ENCODE data around the gene FLT3LG. TPM values are rescaled to one million over a fixed set of nuclear protein-coding genes. Genes with fewer than 3 reads are reported as not detected.

Gene FLT3LG
- total RNA-seq, 4 donors from 2014 or later: 2.8 to 6.0 (median 4.4) TPM

DNA sequence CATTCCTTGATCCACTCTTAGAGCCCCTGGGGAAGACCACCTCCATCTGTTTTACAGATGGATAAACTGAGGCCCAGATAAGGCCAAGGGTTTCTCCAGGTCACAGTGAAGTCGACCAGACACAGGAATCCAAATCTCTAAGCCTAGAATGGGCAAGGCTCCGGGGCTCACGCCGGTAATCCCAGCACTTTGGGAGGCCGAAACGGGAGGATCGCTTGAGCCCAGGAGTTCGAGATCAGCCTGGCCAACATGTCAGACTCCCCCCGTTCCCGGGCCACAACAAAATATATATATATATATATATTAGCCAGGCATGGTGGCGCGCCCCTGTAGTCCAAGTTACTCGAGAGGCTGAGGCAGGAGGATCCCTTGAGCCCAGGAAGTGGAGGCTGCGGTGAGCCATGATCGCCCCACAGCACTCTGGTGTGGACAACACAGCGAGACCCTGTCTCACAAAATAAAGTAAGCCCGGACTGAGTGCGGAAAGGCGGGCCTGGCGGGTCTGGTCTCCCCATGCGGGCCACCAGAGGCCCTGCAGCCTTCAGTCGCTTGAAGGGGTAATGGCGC lies 12.8 kb downstream of the FLT3LG start:
- no peak for DNase-seq (ENCODE audit: low spot score in 2 of 2)
- TF ChIP-seq, protein P1, sequence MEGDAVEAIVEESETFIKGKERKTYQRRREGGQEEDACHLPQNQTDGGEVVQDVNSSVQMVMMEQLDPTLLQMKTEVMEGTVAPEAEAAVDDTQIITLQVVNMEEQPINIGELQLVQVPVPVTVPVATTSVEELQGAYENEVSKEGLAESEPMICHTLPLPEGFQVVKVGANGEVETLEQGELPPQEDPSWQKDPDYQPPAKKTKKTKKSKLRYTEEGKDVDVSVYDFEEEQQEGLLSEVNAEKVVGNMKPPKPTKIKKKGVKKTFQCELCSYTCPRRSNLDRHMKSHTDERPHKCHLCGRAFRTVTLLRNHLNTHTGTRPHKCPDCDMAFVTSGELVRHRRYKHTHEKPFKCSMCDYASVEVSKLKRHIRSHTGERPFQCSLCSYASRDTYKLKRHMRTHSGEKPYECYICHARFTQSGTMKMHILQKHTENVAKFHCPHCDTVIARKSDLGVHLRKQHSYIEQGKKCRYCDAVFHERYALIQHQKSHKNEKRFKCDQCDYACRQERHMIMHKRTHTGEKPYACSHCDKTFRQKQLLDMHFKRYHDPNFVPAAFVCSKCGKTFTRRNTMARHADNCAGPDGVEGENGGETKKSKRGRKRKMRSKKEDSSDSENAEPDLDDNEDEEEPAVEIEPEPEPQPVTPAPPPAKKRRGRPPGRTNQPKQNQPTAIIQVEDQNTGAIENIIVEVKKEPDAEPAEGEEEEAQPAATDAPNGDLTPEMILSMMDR (IDR thresholded peaks at IDR 0.05): no peak
- no peak for TF ChIP-seq POLR2A (IDR thresholded peaks at IDR 0.05)
- no peak overlapping the region for H3K4me3 ChIP-seq (ENCODE audit: low read depth, poor library complexity, severe bottlenecking)
- WGBS, 2 donors: 62 to 63% methylated on average over 23 of the region's 23 CpGs
- intact Hi-C loops (cut with DNase I; ENCODE audit: low total_unique reads): no loop called here

DNA sequence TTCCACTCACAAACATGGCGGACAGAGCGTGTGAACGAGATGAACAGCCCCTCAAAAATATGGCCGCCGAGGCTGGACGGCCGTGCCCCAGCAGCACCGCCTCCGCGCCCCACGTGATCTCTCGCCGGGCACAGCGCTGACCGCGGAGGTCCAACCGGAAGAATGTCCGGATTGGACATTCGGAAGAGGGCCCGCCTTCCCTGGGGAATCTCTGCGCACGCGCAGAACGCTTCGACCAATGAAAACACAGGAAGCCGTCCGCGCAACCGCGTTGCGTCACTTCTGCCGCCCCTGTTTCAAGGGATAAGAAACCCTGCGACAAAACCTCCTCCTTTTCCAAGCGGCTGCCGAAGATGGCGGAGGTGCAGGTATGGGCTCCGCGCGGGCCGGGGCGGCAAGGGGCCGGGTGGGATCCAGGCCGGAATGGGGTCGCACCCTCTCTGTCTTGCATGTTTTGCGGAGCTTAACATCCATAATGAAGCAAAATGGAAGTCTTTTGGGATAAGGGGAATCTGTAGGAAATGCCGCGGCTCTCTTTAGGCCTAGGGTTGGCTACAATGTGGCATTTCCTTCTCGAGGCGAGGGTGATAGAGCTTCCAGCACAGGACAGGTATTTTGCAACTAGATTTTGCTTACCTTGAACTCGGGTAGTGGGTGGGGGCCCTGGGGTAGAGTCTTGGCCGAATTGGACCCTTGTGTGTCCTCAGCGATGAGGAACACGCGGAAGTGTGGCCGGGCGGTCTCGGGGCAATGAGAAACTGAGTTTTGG lies 13.4 kb downstream of the FLT3LG start, which contains the start of gene RPL13A:
RPL13A (plus strand) TSS at position 332 of the 769 bp plus-strand sequence; CDS start at position 354, 22 bp downstream.
- intact Hi-C loops (cut with DNase I; ENCODE audit: low total_unique reads): no loop called here
- WGBS, 2 donors: 0 to 1% methylated on average over 35 to 55 of the region's 57 CpGs
- peak within 1 kb of the TSS; percentile 97 for H3K4me3 ChIP-seq (ENCODE audit: low read depth, poor library complexity, severe bottlenecking)
- peak; percentile 99 to 100 for DNase-seq (ENCODE audit: low spot score in 2 of 2)
- TF ChIP-seq, protein P1 (IDR thresholded peaks at IDR 0.05): no peak
- peak in 1 of 2 donors; percentile 97 for TF ChIP-seq POLR2A (IDR thresholded peaks at IDR 0.05)

DNA sequence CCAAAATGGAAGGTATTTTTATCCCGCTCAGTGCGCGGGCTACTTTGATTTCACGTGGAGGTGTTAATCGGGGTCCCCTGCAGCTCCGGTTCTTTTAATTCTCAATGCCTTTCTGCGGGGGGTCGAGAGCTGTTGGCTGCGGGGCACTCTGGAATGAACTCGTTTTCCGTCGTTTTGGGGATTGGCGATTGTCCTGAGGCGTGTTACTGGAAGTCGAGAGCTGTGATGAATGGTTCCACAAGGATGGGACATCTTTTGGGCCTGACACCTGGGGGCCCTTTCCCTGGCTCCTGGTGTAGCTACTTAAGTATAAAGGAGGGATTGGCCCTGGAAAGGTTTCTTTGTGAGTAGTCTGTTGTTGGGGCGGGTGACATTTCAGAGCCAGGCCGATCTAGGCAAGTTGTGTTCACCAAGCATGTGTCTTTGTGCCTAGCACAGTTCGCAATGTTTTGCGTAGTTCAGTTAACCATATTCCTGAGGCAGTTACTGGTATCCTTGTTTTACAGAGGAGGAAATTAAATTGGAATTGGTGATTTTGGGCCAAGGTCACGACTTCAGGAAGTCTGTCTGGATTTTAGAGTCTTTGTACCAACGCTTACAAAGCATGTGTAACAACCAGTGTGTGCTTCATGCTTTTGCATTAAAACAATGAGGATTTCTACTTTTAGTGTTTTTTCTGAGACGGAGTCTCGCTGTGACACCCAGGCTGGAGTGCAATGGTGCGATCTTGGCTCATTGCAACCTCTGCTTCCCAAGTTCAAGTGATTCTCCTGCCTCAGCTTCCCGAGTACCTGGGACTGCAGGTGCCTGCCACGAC lies 14.2 kb downstream of the FLT3LG start:
- no peak for TF ChIP-seq POLR2A (IDR thresholded peaks at IDR 0.05)
- TF ChIP-seq, protein P1 (IDR thresholded peaks at IDR 0.05): no peak
- 1 to 2% methylated on average over 26 of the region's 26 CpGs for WGBS, 2 donors
- DNase-seq (ENCODE audit: low spot score in 2 of 2): no peak
- intact Hi-C loops (cut with DNase I; ENCODE audit: low total_unique reads): no loop called here
- H3K4me3 ChIP-seq (ENCODE audit: low read depth, poor library complexity, severe bottlenecking): peak overlapping the region; percentile 97

DNA sequence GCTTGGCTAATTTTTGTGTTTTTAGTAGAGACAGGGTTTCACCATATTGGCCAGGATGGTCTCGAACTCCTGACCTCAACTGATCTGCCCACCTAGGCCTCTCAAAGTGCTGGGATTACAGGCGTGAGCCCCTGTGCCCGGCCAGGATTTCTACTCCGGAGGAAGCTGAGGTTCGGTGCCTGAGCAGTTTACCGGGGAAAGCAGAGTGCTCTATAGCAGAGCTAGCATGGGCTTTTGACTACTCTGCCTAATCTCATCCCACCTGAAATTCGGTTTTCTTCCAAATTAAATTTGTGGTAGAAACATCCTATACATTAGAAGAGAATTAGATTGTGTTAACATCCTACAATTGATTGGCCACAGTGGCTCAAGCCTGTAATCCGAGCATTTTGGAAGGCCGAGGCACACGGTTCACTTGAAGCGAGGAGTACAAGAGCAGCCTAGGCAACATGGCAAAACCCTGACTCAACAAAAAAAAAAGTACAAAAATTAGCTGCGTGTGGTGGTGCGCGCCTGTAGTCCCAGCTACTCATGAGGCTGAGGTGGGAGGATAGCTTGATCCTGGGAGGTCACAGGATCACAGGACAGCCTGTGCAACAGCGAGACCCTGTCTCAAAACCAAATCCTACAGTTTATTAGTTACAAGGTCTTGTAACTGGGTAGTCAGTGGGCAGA lies 15.0 kb downstream of the FLT3LG start:
- WGBS, 2 donors: 17% methylated on average over 15 of the region's 15 CpGs

More for the DNA sequence above, 15.0 kb downstream of the FLT3LG start:
- no peak for TF ChIP-seq POLR2A (IDR thresholded peaks at IDR 0.05)
- TF ChIP-seq, protein P1 (IDR thresholded peaks at IDR 0.05): no peak
- H3K4me3 ChIP-seq (ENCODE audit: low read depth, poor library complexity, severe bottlenecking): peak overlapping the region; percentile 97
- intact Hi-C loops (cut with DNase I; ENCODE audit: low total_unique reads): no loop called here
- DNase-seq (ENCODE audit: low spot score in 2 of 2): no peak

Measured in lower leg skin (tissue), 4 donors.